H9 (cell line): ENCODE data around the gene ANK2. TPM values are rescaled to one million over a fixed set of nuclear protein-coding genes. Genes with fewer than 3 reads are reported as not detected.
A peak's percentile ranks its signal among the peaks of the same experiment; 100 is the strongest.

Experiments used
- DNase-seq: peaks from one replicate; pipeline ENCODE4 v3.0.0-alpha.2; 2017
- H2AFZ ChIP-seq: one replicate; pipeline ENCODE4 v1.6.1; 2013; ENCODE audit warnings: mild to moderate bottlenecking, low read length, control low read depth, moderate library complexity
- H2AK5ac ChIP-seq: 2 replicates; pipeline ENCODE4 v1.6.1; 2013; ENCODE audit warnings: low read length, control low read depth, mixed read lengths; ENCODE audit not compliant: insufficient read length
- H2BK120ac ChIP-seq: one replicate; pipeline ENCODE4 v1.6.1; 2013; ENCODE audit warnings: low read depth, mild to moderate bottlenecking, low read length, control low read depth, inconsistent platforms; ENCODE audit not compliant: poor library complexity, severe bottlenecking
- H2BK12ac ChIP-seq: 2 replicates; pipeline ENCODE4 v1.6.1; 2013; ENCODE audit warnings: low read length, control low read depth, mixed read lengths, low read depth; ENCODE audit not compliant: insufficient read length
- H2BK15ac ChIP-seq: 2 replicates; pipeline ENCODE4 v1.6.1; 2013; ENCODE audit warnings: low read depth, low read length, control low read depth
- H2BK20ac ChIP-seq: one replicate; pipeline ENCODE4 v1.6.1; 2013; ENCODE audit warnings: low read depth, mild to moderate bottlenecking, low read length, control low read depth, inconsistent platforms; ENCODE audit not compliant: poor library complexity, severe bottlenecking
- H2BK5ac ChIP-seq: 2 replicates; pipeline ENCODE4 v1.6.1; 2013; ENCODE audit warnings: low read length, control low read depth, mixed read lengths; ENCODE audit not compliant: insufficient read length
- H3K14ac ChIP-seq: 2 replicates; pipeline ENCODE4 v1.6.1; 2013; ENCODE audit warnings: low read length, control low read depth; ENCODE audit not compliant: insufficient read depth
- H3K18ac ChIP-seq: 2 replicates; pipeline ENCODE4 v1.6.1; 2013; ENCODE audit warnings: low read depth, mild to moderate bottlenecking, mixed read lengths, low read length, control low read depth; ENCODE audit not compliant: insufficient read length
- H3K23ac ChIP-seq: 2 replicates; pipeline ENCODE4 v1.6.1; 2013; ENCODE audit warnings: low read length, control low read depth, mixed read lengths, low read depth; ENCODE audit not compliant: insufficient read length
- H3K23me2 ChIP-seq: 2 replicates; pipeline ENCODE4 v1.6.1; 2013; ENCODE audit warnings: low read depth, mild to moderate bottlenecking, mixed read lengths, low read length, control low read depth; ENCODE audit not compliant: insufficient read length, poor library complexity, severe bottlenecking
- H3K27ac ChIP-seq: 2 replicates; pipeline ENCODE4 v1.5.1; 2013; ENCODE audit warnings: low read length, control low read depth, mixed read lengths, low read depth; ENCODE audit not compliant: insufficient read length
- H3K27me3 ChIP-seq: 2 replicates; pipeline ENCODE4 v1.6.1; 2013; ENCODE audit warnings: low read length, control low read depth, inconsistent platforms; ENCODE audit not compliant: insufficient read depth
- H3K4ac ChIP-seq: 2 replicates; pipeline ENCODE4 v1.6.1; 2013; ENCODE audit warnings: low read depth, mild to moderate bottlenecking, control low read depth, inconsistent platforms, low read length, moderate library complexity
- H3K4me1 ChIP-seq: 2 replicates; pipeline ENCODE4 v1.6.1; 2013; ENCODE audit warnings: low read length, control low read depth, inconsistent platforms; ENCODE audit not compliant: insufficient read depth
- H3K4me2 ChIP-seq: 2 replicates; pipeline ENCODE4 v1.6.1; 2013; ENCODE audit warnings: low read length, control low read depth, mixed read lengths; ENCODE audit not compliant: insufficient read length, insufficient read depth
- H3K56ac ChIP-seq: 2 replicates; pipeline ENCODE4 v1.6.1; 2013; ENCODE audit warnings: low read depth, mild to moderate bottlenecking, mixed read lengths, low read length, control low read depth; ENCODE audit not compliant: insufficient read length
- H3K79me1 ChIP-seq: 2 replicates; pipeline ENCODE4 v1.6.1; 2013; ENCODE audit warnings: low read depth, mild to moderate bottlenecking, moderate library complexity, low read length, control low read depth, inconsistent platforms; ENCODE audit not compliant: insufficient read depth, poor library complexity, severe bottlenecking
- H3K79me2 ChIP-seq: 2 replicates; pipeline ENCODE4 v1.6.1; 2013; ENCODE audit warnings: low read length, control low read depth, inconsistent platforms; ENCODE audit not compliant: insufficient read depth
- H3K9ac ChIP-seq: 2 replicates; pipeline ENCODE4 v1.6.1; 2013; ENCODE audit warnings: low read length, control low read depth, mixed read lengths; ENCODE audit not compliant: insufficient read length; ENCODE audit errors: extremely low read depth
- H3K9me3 ChIP-seq: one replicate; pipeline ENCODE4 v1.6.1; 2013; ENCODE audit warnings: low read depth, low read length, inconsistent platforms; ENCODE audit not compliant: control insufficient read depth
- H3T11ph ChIP-seq: one replicate; pipeline ENCODE4 v1.6.1; 2013; ENCODE audit warnings: mild to moderate bottlenecking, low read length, control low read depth, inconsistent platforms
- H4K20me1 ChIP-seq: one replicate; pipeline ENCODE4 v1.6.1; 2013; ENCODE audit not compliant: control insufficient read depth, insufficient read length, insufficient read depth
- H4K5ac ChIP-seq: 2 replicates; pipeline ENCODE4 v1.6.1; 2013; ENCODE audit warnings: low read depth, mild to moderate bottlenecking, mixed read lengths, low read length, control low read depth; ENCODE audit not compliant: insufficient read length
- H4K8ac ChIP-seq: replicated peaks from 2 replicates; pipeline ENCODE4 v1.6.1; 2013; ENCODE audit warnings: low read length, control low read depth, mixed read lengths, low read depth; ENCODE audit not compliant: insufficient read length
- H4K91ac ChIP-seq: 2 replicates; pipeline ENCODE4 v1.6.1; 2013; ENCODE audit warnings: low read depth, mild to moderate bottlenecking, moderate library complexity, mixed read lengths, low read length, control low read depth; ENCODE audit not compliant: insufficient read length
- H3K27ac Mint-ChIP-seq, 3 experiments: 2 replicates in 2 of 3; 3 replicates in 1 of 3; pipeline ENCODE4 v1.8.0; 2020 to 2021; ENCODE audit warnings: mixed read lengths in 3 of 3, mild to moderate bottlenecking in 1 of 3, moderate library complexity in 1 of 3
- H3K27me3 Mint-ChIP-seq: 2 replicates; pipeline ENCODE4 v1.8.0; 2021; ENCODE audit warnings: low read depth, mild to moderate bottlenecking, moderate library complexity, mixed read lengths
- H3K36me3 Mint-ChIP-seq, 3 experiments: 2 replicates in 2 of 3; 3 replicates in 1 of 3; pipeline ENCODE4 v1.8.0; 2020 to 2021; ENCODE audit warnings: low read depth in 3 of 3, mixed read lengths in 3 of 3; ENCODE audit not compliant: insufficient read depth in 1 of 3
- H3K4me1 Mint-ChIP-seq, 2 experiments: 2 replicates each; pipeline ENCODE4 v1.8.0; 2020; ENCODE audit warnings: mixed read lengths in 2 of 2
- H3K4me3 Mint-ChIP-seq, 2 experiments: 2 replicates in 1 of 2; 3 replicates in 1 of 2; pipeline ENCODE4 v1.8.0; 2020 to 2021; ENCODE audit warnings: mild to moderate bottlenecking in 2 of 2, mixed read lengths in 2 of 2, moderate library complexity in 1 of 2
- H3K9me3 Mint-ChIP-seq, 2 experiments: 2 replicates in 1 of 2; 3 replicates in 1 of 2; pipeline ENCODE4 v1.8.0; 2020; ENCODE audit warnings: mild to moderate bottlenecking in 2 of 2, mixed read lengths in 2 of 2, moderate library complexity in 1 of 2
- WGBS: extraction: QIAGEN DNeasy Blood & Tissue Kit; methylation state at CpG from one replicate; pipeline ENCODE4 v1.1.7; 2013; ENCODE audit warnings: missing lambda C conversion rate, low lambda C conversion rate, mixed read lengths; ENCODE audit not compliant: insufficient read length; ENCODE audit errors: extremely low coverage; 5-methylcytosine and 5-hydroxymethylcytosine counted together
- total RNA-seq: library from RNA; stranded (reverse); gene quantifications from 2 replicates; pipeline ENCODE4 v1.2.1, GENCODE V29; 2021
- TF ChIP-seq, protein P1 (sequence below): fragments of 200-600 bp; sonication (generic); conservative IDR thresholded peaks from 3 replicates; pipeline ENCODE4 v1.8.0; 2021; ENCODE audit warnings: antibody characterized with exemption, mild to moderate bottlenecking

ANK2 gene
- total RNA-seq, 1 experiment from 2014 or later = 36.8 TPM

DNA sequence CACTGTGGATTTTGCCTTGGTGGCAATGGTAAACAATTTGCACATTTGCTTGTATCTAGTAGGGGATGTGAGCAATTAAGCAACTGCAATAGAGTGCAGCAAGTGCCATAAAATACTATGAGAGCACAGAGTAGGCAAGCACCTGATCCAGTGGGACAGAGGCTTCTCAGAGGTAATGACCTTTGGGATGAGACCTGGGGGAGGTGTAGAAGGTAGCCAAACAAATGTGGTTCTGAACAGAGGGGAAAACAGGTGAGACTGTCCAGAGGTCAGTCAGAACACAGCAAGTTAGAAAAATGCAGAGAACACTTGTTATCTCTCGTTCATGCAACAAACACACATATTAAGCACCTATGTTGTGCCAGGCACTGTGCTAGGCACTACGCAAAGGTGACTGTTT lies 21.4 kb upstream of the ANK2 start:
- Mint-ChIP-seq H3K27me3 (no peaks in the 10 kb centered on the region), H3K9me3 (no peaks in the 10 kb centered on the region), H3K27ac (peak overlapping the region; percentile 1 to 35 (median 29); a peak in 5 of 7 replicates), H3K36me3 (no peaks in the 10 kb centered on the region), H3K4me1 (peaks cover 16 to 36% of the 10 kb centered on the region in 2 experiments), H3K4me3 (no peak overlapping the region)
- H3K9ac ChIP-seq = no peak overlapping the region
- H3K23ac ChIP-seq = no peak overlapping the region
- no CpG with 5 or more reads among the region's 2 CpGs for WGBS
- H2BK12ac ChIP-seq = no peak overlapping the region
- no peak overlapping the region for H2AK5ac ChIP-seq
- no peaks in the 10 kb centered on the region for H3K79me1 ChIP-seq
- H3K56ac ChIP-seq = no peak overlapping the region
- no peaks in the 10 kb centered on the region for H3K27me3 ChIP-seq
- H4K8ac ChIP-seq = no peak overlapping the region
- no peak for DNase-seq
- no peak overlapping the region for H4K5ac ChIP-seq
- H3T11ph ChIP-seq = no peak overlapping the region
- H3K14ac ChIP-seq = no peak overlapping the region
- no peak overlapping the region for H2BK120ac ChIP-seq
- no peaks in the 10 kb centered on the region for H4K20me1 ChIP-seq
- no peak overlapping the region for H4K91ac ChIP-seq
- H2BK20ac ChIP-seq = no peak overlapping the region
- H3K27ac ChIP-seq = no peak overlapping the region
- peaks cover 2% of the 10 kb centered on the region for H3K4me1 ChIP-seq
- no peak overlapping the region for H3K4me2 ChIP-seq
- no peaks in the 10 kb centered on the region for H3K9me3 ChIP-seq
- no peak overlapping the region for H3K4ac ChIP-seq
- H2BK5ac ChIP-seq = no peak overlapping the region
- TF ChIP-seq, protein P1, sequence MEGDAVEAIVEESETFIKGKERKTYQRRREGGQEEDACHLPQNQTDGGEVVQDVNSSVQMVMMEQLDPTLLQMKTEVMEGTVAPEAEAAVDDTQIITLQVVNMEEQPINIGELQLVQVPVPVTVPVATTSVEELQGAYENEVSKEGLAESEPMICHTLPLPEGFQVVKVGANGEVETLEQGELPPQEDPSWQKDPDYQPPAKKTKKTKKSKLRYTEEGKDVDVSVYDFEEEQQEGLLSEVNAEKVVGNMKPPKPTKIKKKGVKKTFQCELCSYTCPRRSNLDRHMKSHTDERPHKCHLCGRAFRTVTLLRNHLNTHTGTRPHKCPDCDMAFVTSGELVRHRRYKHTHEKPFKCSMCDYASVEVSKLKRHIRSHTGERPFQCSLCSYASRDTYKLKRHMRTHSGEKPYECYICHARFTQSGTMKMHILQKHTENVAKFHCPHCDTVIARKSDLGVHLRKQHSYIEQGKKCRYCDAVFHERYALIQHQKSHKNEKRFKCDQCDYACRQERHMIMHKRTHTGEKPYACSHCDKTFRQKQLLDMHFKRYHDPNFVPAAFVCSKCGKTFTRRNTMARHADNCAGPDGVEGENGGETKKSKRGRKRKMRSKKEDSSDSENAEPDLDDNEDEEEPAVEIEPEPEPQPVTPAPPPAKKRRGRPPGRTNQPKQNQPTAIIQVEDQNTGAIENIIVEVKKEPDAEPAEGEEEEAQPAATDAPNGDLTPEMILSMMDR = no peak
- H3K79me2 ChIP-seq = no peaks in the 10 kb centered on the region
- H3K23me2 ChIP-seq = no peaks in the 10 kb centered on the region
- H2BK15ac ChIP-seq = no peak overlapping the region
- no peak overlapping the region for H3K18ac ChIP-seq
- no peak overlapping the region for H2AFZ ChIP-seq
